GM08714 (cell line): ENCODE measurements around the gene CIAO2A.
"Not testable (repeated sequence)": the region's sequence is repeated elsewhere in the genome, so short reads cannot be mapped to it uniquely, and the experiment has no call there.

ENCODE experiments used
- H3K4me3 ChIP-seq: fragments of 200-500 bp; sonication (Bioruptor generic); 2 replicates; pipeline ENCODE4 v1.5.1; 2014; ENCODE audit warnings: mild to moderate bottlenecking, low read length, inconsistent platforms
- ZNF274 ChIP-seq: IDR thresholded peaks from 2 replicates; pipeline ENCODE4 v1.6.1; 2012; ENCODE audit warnings: mild to moderate bottlenecking, low read depth, low read length

The CIAO2A gene

GRCh38 chr15:64099379-64099778, 5.7 kb upstream of the CIAO2A start:
- no peak for TF ChIP-seq ZNF274
- H3K4me3 ChIP-seq, result no peak overlapping the region

DNA sequence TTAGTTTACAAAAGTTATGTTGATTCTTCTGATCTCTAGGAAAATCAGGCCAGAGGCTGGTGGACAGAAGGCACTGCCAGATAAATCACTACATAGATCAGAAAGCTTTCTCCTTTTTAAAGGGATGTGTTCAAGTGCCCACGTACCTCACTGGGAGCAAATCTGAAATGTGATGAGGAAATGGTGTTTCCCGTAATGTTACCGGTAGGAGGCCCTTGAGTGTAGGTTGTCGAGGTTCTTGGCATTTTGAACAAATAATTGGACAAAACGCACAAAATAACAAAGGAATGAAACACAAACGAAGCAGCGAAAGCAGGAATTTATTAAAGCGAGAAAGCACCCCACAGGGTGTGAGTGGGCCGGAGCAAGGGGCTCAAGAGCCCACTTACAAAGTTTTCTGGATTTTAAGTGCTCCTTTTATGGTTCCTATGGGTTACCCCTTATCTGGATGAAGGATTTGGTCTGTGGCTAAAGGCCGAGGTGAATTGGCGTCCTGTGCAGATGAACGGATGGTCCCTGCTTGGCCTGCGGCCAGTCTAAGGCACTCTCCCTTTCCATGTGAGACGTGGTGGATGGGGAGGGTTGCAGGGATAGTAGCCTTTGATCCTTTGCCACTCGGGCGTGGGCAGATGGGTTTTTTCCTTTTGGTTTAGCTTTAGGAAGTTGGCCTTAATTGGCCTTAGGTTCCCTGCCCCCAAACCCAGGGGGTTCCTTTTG, 3.2 kb upstream of the CIAO2A start:
- peak overlapping the region; percentile 78 for H3K4me3 ChIP-seq
- no peak for TF ChIP-seq ZNF274

- no peak for TF ChIP-seq ZNF274
- H3K4me3 ChIP-seq, result peak within 1 kb of the TSS; percentile 78
Measured at GRCh38 chr15:64095795-64096667, 2.4 kb upstream of the CIAO2A start, which contains the start of gene SNX1. Gene SNX1, plus strand, starts transcription at chr15:64095982. Its CDS starts 32 bp downstream, at chr15:64096014.

GRCh38 chr15:64095431-64095794, 1.8 kb upstream of the CIAO2A start:
- no peak for TF ChIP-seq ZNF274
- H3K4me3 ChIP-seq, result peak overlapping the region; percentile 53; the same call in 1 of the 2 replicates

DNA sequence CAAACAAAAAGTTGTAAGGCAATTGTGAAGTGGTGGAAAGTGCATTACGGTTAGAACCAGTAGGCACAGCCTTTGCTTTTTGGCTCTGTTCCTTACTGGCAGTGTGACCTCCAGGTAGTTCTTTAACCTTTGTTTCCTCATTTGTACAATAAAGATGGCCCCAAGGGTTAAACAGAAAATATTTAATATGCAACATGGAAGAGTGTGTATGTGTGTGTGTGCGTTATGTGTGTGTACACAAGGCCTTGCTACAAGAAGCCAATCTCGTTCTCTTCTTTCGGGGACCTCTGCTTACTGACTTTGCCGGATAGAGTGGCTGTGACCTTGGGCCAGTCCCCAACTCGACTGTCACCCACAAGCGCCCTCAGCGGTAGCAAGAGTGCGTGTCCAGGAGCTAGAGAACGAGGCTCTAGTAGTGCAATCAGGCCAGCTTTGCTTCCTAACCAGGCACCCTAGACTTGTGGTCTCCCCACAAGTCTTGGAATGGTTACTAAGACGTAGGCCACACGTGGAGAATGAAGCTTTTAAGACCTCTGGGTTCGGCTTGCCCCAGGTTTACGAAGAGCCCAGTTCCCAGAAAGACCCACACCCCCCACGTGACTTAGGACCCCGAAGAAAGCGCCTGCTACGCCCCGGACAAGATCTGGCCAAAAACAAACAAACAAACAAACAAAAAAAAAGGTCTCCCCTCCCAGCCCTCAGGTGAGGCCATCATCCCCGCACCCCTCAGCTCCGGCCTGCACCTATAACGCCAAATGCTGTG, 593 bp downstream of the CIAO2A start:
- peak overlapping the region; percentile 78 for H3K4me3 ChIP-seq
- no peak for TF ChIP-seq ZNF274

GRCh38 chr15:64092075-64092820, 1.4 kb downstream of the CIAO2A start:
- no peak for TF ChIP-seq ZNF274
- H3K4me3 ChIP-seq, result peak overlapping the region; percentile 78

DNA sequence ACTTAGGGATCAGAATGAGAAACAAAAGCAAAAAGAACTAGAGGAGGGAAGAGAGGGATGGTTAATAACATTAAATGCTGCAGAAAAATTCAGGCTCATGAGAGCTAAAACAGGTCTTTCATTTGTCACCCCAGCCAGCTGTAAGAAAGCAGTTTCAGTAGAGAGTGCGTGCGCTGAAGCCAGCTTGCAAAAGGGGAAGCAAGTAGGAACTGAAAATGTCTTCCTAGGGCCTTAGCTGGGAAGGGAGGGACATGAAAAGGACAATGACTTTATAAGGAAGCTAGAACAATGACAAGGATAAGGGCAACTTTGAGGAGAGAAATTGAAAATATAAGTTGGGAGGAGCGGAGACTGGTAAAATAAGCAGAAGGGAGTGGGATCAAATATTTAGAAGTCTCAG, 3.1 kb downstream of the CIAO2A start:
- no peak overlapping the region for H3K4me3 ChIP-seq
- TF ChIP-seq ZNF274, result no peak

- peak overlapping the region; percentile 50; the same call in 1 of the 2 replicates for H3K4me3 ChIP-seq
- TF ChIP-seq ZNF274, result no peak
Measured at GRCh38 chr15:64089543-64090280, 3.9 kb downstream of the CIAO2A start.

DNA sequence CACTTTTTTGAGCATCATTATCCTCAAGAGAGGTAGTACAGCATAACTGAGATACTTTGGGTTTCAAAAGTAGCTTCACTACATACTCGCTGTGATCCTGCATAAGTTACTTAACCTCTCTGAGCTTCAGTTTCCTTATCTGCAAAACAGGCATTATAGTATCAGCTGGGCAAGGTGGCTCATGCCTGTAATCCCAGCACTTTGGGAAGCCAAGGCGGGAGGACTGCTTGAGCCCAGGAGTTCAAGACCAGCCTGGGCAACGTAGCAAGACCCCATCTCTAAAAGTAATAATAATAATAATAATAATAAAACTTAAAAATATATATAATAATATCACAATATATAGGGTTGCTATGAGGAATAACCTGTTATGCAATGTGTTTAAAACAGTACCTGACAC, 10.9 kb downstream of the CIAO2A start:
- no peak for TF ChIP-seq ZNF274

GRCh38 chr15:64073496-64073895, 20.1 kb downstream of the CIAO2A start:
- not testable (repeated sequence) for H3K4me3 ChIP-seq

More for the DNA sequence above, 10.9 kb downstream of the CIAO2A start:
- no peak overlapping the region for H3K4me3 ChIP-seq

DNA sequence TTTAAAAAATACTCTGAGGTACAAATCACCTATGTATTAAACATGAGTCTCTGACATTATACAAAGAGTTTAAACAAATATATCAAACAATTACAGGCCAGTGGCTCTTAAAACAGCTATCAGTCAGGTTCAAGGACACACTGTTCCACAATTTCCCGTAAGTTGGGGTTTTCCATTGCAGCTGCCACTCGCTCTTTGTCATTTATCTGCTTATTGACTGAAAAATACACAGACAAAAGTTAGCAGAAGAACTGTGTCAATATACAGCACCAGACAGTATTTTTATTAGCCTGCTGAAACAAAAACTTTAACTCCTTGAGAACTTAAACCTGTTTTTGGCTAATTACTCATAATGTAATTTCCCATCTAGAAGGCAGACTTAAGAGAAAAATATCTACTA, 20.8 kb downstream of the CIAO2A start:
- no peak overlapping the region for H3K4me3 ChIP-seq
- TF ChIP-seq ZNF274, result no peak

DNA sequence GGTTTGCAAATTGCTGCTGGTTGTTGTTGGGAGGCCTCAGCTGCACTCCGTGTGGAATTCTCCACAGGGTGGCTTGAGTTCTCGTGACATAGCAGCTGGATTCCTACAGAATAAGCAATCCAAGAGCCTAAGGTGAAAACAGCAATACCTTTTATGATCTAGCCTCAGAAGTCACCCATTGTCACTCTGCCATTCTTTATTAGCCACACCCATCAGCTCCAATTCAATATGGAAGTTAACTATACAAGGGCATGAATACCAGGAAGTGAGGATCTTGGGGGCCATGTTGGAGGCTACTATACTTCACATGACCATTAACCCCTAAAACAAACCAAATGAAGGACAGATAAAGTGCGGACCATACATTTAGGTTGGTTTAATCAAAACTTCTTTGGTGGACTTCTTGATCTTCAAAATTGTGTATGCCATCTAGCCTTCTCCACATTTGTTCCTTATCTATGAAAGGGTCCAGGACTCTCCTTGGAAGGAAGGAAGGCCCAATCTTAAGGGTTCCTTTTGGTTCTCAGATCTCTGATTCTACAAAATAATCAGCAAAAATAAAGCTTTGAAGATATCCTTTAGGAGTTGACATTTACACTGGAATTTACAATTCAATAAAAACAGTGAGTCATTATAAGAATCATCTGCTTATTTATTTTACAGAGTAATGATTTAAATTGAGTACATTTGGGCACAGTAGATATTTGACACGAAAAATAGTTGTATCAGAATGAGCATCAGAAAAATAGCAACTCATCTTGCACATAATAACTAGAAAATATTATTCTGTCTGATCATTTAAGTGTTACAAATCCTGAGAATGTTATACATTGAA, 21.5 kb downstream of the CIAO2A start:
- TF ChIP-seq ZNF274, result no peak

More for the DNA sequence above, 21.5 kb downstream of the CIAO2A start:
- no peak overlapping the region for H3K4me3 ChIP-seq
